ENCODE measurements around the gene TEX22.

GRCh38 chr14:105376521-105377440, 21.6 kb upstream of the TEX22 start:
- TF ChIP-seq CTCF (IDR thresholded peaks at IDR 0.05) (no peak), POLR2A (IDR thresholded peaks at IDR 0.05; ENCODE audit: low read depth) (no peak), POLR2AphosphoS5 (IDR thresholded peaks at IDR 0.05) (no peak), EP300 (IDR thresholded peaks at IDR 0.05) (no peak)

Data from esophagus muscularis mucosa (tissue), 4 donors.